Measurements from ENCODE around the gene CAPN11. TPM values are rescaled to one million over a fixed set of nuclear protein-coding genes. Genes with fewer than 3 reads are reported as not detected.

CAPN11 gene
- total RNA-seq, 4 donors from 2014 or later, result 0.67 to 16.5 (median 4.9) TPM; not detected in 1

GRCh38 chr6:44226368-44227147 lies 67.9 kb downstream of the CAPN11 start:
- no peak for DNase-seq
- TF ChIP-seq POLR2A (IDR thresholded peaks at IDR 0.05), result no peak
- TF ChIP-seq CTCF (IDR thresholded peaks at IDR 0.05), result no peak
- Histone ChIP-seq H3K9me3 (no peaks in the 10 kb centered on the region), H3K27ac (peak overlapping the region in 1 of 4 donors; percentile 45), H3K36me3 (no peaks in the 10 kb centered on the region), H3K4me1 (peaks cover 0 to 56% (median 5%) of the 10 kb centered on the region in 4 donors), H3K27me3 (no peaks in the 10 kb centered on the region), H3K4me3 (peak overlapping the region in 1 of 4 donors; percentile 6)

- no peak for DNase-seq
- no peaks in the 10 kb centered on the region for H3K27me3 ChIP-seq
These were observed 68.7 kb downstream of the CAPN11 start for GRCh38 chr6:44227148-44227793.

DNA sequence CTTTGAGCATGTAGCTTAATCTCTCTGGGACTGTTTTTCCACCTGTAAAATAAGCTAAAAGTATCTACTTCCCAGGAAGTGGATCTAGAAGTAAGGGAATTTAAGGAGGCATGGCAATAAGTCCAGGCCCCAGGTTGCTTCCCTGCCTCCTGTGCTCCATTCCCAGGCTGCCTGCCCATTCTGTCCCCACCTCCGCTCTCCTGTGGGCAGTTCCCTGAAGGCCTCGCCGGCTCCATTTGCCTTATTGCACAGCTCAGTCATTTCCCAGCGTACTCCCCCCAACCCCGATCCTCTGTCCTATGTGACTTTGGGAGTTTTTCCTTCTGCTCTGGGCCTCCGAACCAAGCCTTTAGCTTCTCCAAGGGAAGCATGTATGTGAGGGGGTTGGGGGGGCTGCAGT lies 69.4 kb downstream of the CAPN11 start:
- no peak for DNase-seq
- Histone ChIP-seq H3K4me1 (peaks cover 0 to 41% (median under 1%) of the 10 kb centered on the region in 4 donors), H3K27ac (no peak overlapping the region)

More at GRCh38 chr6:44227148-44227793, 68.7 kb downstream of the CAPN11 start:
- Histone ChIP-seq H3K4me3 (peak overlapping the region in 1 of 4 donors; percentile 6), H3K9me3 (no peaks in the 10 kb centered on the region), H3K36me3 (no peaks in the 10 kb centered on the region), H3K4me1 (peaks cover 0 to 49% (median 3%) of the 10 kb centered on the region in 4 donors), H3K27ac (peak overlapping the region in 1 of 4 donors; percentile 45)
- no peak for TF ChIP-seq POLR2A (IDR thresholded peaks at IDR 0.05)
- no peak for TF ChIP-seq CTCF (IDR thresholded peaks at IDR 0.05)

DNA sequence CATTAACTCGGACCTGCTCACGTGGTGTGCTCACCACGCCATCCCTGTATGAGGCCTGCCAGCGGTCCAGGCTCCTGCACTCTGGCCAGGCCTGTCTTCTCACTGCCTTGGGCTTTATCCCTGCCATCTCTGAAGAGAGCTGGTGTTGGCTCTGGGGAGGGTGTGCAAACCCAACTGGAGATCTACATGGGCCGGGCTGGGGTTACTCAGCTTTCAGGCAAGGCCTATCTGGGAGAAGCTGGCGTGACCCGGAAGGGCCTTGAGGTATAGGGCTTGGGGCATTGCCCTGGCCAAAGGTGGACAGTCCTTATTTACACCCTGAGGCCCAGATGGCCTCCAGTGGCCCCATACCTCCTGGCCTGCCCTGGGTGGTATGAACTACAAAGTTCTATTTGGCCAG lies 69.8 kb downstream of the CAPN11 start:
- Histone ChIP-seq H3K27me3 (no peaks in the 10 kb centered on the region), H3K36me3 (no peaks in the 10 kb centered on the region), H3K4me1 (peaks cover 0 to 43% (median 0%) of the 10 kb centered on the region in 4 donors), H3K4me3 (no peak overlapping the region), H3K9me3 (no peaks in the 10 kb centered on the region), H3K27ac (no peak overlapping the region)
- no peak for DNase-seq
- TF ChIP-seq POLR2A (IDR thresholded peaks at IDR 0.05) (no peak), CTCF (IDR thresholded peaks at IDR 0.05) (no peak)

More for the DNA sequence above, 69.4 kb downstream of the CAPN11 start:
- no peaks in the 10 kb centered on the region for H3K9me3 ChIP-seq
- H3K4me3 ChIP-seq, result no peak overlapping the region
- H3K36me3 ChIP-seq, result no peaks in the 10 kb centered on the region
- TF ChIP-seq CTCF (IDR thresholded peaks at IDR 0.05) (no peak), POLR2A (IDR thresholded peaks at IDR 0.05) (no peak)
- no peaks in the 10 kb centered on the region for H3K27me3 ChIP-seq

- peaks cover 0 to 43% (median 0%) of the 10 kb centered on the region in 4 donors for H3K4me1 ChIP-seq
- no peak for DNase-seq
- H3K36me3 ChIP-seq, result no peaks in the 10 kb centered on the region
- no peak overlapping the region for H3K4me3 ChIP-seq
- no peaks in the 10 kb centered on the region for H3K27me3 ChIP-seq
- no peak overlapping the region for H3K27ac ChIP-seq
- no peak for TF ChIP-seq POLR2A (IDR thresholded peaks at IDR 0.05)
- no peak for TF ChIP-seq CTCF (IDR thresholded peaks at IDR 0.05)
- H3K9me3 ChIP-seq, result no peaks in the 10 kb centered on the region
These were observed 70.2 kb downstream of the CAPN11 start for GRCh38 chr6:44228836-44229235.
